Prostate gland (tissue), 2 donors: ENCODE data around the gene CCDC174.

Source experiments
- CTCF ChIP-seq, 4 experiments: fragments of 200-600 bp in 2 of 4; fragments of 450-650 bp in 2 of 4; sonication (generic) in 2 of 4; IDR thresholded peaks; 1 replicate in 3 of 4; 2 replicates in 1 of 4; pipeline ENCODE4 v1.5.1; 2016 to 2019; ENCODE audit warnings: antibody characterized with exemption in 4 of 4, mild to moderate bottlenecking in 2 of 4, moderate library complexity in 2 of 4
- POLR2A ChIP-seq: fragments of 450-650 bp; IDR thresholded peaks from one replicate; pipeline ENCODE4 v1.6.1; 2016; ENCODE audit warnings: antibody characterized with exemption, mild to moderate bottlenecking
- POLR2AphosphoS5 ChIP-seq: sonication (generic); formaldehyde crosslinking; IDR thresholded peaks from one replicate; pipeline ENCODE4 v1.6.1; 2017; ENCODE audit warnings: antibody characterized with exemption

- TF ChIP-seq CTCF (IDR thresholded peaks at IDR 0.05), result no peak
- TF ChIP-seq POLR2AphosphoS5, result no peak
- TF ChIP-seq POLR2A, result no peak
Observed at GRCh38 chr3:14605744-14606143, 45.8 kb upstream of the CCDC174 start.
